Amniotic epithelial cell (primary cell): ENCODE data around the gene CNPPD1.

Source experiments
- DNase-seq: peaks from one replicate; pipeline ENCODE4 v3.0.0-alpha.2; 2010; ENCODE audit warnings: low read depth

CNPPD1 gene

DNA sequence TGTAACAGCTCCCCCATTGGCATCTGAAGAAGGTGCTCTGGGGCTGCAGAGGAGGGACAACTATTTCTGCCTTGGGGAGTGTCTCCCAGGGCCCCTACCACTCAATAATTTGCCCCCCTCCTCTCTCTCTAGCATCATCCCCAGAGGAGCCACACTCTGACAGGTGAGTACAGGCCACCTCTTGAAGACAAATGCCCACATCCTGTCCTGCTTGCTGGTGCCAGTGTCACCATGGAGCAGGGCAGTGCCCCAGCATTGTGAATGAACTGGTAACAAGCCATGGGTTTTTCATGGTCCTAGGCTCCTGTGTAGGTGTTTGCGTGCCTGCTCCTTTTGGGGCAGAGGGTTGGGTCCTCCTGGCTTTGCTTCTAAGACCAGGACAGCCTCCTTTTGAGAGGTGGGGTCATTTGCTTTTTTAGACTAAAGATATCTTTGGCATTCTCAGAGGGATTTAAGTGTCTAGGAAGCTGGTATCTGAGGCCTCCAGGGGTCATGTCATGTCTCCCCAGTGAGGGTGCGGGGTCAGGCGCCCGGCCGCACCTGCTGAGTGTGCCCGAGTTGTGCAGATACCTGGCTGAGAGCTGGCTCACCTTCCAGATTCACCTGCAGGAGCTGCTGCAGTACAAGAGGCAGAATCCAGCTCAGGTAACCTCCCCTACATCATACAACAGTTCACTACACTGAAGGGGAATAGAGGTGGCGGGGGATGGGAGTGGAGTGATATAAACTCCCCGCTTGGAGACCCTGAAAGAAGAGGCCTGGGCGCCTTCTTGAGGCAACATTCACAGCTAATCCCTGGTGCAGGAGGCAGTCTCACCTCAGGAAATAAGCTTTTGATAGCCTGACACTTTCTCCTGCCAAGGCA lies 3.1 kb upstream of the CNPPD1 start:
- DNase-seq = no peak

DNA sequence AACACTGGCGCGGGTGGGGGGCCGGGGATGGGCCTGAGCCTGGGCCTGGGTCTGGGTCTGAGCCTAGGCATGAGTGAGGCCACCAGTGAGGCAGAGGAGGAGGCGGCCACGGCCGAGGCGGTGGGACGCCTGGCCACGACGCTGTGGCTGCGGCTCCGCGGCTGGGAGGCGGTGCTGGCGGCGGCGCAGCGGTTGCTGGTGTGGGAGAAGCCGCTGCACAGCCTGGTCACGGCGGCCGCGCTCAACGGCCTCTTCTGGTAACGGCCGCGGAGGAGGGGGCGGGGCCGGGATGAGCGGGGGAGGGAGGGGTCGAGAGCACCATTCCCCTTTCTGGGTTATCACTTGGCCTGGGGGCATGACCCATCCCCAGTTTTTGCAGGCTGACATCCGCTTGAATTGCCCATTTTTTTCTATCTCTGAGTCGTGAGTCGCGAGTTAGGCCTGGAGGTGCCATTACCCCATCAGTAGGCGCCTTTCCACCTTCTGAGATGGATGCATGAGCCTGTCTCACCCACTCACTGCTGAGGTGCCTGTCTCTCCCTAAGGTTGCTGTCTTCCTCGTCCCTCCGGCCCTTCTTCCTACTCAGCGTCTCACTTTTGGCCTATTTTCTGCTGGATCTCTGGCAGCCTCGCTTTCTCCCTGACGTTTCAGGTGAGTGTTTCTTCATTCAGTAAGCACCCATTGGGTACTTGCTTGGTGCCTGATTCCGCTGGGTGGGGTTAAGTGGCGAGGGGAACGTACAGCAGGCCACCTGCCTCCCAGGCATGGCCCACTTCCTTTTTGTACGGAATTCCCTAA lies 1.9 kb upstream of the CNPPD1 start:
- DNase-seq = no peak

DNA sequence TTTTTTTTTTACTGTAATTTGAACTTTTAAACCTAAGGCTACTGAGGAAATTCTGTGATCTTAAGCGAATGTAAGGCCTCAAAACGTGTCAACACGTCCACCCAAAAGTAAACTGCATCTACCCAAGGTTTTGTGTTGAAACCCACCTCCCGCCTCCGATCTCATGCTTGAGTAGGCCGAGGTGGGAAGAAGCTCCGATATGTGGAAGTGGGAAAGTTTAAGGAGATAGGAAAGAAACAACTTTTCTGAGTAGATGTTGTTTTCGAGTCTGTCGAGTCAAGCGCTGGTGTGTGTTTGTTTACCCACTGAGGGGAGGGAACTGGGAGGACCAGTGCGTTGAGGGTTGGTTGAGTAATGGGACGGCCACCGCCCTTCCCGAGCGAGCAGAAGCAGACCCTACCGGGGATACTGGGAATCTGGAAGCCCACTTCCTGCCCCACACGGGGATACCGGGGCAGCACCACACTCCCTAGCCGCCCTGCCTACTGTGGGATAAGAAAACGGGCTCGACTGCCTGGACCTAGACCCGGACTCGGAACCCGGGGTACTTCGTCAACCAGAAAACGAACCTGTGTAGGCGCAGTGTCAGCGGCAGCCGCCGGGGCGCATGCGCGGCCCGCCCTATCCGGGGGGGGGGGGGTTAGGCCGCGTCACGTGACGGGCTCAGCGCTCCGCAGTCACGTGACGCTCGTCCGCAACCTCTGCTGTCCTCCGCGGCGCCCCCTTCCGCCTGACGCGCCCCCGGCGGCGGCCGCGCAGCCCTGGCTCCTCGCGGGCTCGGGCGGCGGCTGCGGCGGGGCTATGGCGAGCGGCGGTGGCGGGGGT lies 1.0 kb upstream of the CNPPD1 start, which contains the start of gene RETREG2:
Gene RETREG2 (plus strand): TSS at position 724 of the 825 bp plus-strand sequence. CDS start 78 bp downstream, at position 802.
- peak; percentile 93 for DNase-seq

DNA sequence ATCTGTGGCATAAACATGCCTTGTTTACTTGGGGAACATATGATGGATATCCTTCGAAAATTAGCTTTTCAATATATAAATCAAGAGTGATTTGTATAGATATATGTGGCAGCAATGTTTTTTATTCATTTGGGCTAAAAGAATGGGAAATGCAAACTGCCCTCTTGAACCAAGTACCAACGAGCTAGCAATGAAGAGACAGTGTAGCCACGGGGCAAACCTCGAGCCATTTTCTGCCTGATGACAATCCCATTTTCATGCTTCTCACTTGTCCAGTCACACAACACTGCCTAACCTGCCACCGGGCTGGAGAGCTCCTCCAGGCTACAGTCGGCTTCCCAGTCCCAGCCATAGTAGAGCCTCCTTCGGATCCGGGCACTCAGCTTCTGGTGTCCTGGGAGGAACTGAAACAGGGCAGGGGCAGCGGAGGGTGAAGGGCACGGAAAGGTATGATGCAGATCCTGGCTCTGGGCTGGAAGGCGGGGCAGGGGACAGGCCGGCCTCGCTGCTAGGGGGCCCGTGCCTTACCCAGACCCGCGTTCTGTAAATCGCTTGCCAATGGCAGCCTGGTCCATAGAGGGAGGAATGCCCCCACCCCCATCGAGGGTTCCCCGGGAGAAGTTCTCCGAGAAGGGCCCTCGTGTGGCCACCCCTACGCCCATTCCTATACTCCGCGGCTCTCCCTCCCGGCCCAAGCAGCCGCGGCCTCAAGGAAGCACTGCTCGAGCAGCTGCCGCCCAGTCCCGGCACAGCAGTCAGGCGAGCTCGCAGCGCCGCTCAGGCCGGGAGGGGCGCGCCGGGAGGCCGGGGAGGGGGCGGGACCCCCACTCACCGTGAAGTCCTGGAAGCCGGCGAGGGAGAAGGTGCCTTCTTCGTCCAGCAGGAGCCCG lies 552 bp downstream of the CNPPD1 start:
- DNase-seq = peak; percentile 24

DNA sequence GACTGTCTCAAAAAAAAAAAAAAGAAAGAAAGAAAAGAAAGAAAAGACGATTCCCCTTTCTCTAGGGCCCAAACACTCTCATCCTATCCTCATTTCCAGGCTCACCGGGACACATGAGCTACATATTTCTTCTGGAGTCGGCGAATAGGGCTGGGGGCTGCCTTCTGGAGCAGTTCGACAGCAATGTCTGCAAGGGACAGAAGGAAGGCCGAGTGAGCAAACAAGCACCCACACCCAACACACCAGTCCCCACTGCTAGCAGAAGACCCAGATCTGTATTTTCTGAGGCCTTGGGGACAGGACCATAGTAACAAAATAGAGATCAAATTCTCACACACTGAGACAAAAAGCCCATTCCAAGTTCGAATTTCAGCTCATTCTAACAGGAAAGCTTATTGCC lies 1.2 kb downstream of the CNPPD1 start:
- no peak for DNase-seq

DNA sequence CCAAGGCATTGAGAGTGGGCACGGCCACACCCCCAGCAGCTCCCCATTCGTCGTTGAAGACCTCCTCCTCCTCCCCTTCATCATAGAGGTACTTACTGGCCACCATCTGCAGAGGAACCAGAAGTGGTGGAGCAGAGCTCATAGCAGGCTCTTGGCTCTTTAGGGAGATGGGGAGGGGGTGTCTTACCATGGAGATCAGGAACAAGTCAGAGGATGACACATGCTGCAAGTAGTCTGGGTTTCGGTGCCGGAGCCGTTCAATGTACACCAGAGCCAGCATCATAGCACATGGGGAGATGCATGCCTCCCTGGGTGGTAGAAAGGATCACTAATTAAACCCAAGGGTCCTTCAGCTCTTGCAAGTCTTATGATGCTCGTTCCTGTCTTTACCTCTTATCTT lies 1.9 kb downstream of the CNPPD1 start:
- DNase-seq = no peak

DNA sequence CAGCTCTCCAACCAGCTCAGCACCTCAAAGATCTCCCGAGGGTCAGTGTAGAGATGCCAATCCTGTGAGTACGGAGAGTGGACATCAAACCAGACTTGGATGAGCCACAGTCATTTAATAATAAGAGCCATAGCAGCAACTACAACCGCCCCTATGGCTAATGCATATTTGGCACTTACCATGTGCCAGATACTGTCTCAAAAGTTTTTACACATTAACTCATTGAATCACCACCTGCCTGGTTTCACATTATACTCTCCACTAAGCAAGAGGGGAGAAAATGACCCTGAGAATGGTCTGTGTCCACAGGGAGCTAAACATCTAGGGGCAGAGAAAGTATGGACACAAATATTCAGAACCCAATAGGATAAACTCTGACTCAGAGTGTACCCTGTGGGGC lies 2.6 kb downstream of the CNPPD1 start:
- DNase-seq = no peak

DNA sequence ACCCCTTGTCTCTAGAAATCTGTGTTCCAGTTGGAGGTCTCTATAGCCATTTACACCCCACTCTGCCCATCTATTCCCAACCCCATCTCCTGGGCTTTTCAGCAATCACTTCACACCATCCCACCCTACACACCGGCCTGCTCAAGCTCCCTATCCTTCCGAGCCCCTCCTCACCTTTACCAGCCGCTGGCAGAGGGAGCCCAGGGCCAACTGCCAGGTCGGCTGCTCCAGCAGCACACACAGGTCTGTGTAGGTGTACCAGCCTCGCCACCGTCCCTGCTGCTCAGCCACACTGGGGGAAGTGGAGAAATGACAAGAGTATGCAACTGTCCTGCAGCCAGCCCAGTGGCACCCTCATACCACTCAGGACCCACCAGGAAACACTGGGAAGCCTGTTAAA lies 3.5 kb downstream of the CNPPD1 start:
- no peak for DNase-seq

DNA sequence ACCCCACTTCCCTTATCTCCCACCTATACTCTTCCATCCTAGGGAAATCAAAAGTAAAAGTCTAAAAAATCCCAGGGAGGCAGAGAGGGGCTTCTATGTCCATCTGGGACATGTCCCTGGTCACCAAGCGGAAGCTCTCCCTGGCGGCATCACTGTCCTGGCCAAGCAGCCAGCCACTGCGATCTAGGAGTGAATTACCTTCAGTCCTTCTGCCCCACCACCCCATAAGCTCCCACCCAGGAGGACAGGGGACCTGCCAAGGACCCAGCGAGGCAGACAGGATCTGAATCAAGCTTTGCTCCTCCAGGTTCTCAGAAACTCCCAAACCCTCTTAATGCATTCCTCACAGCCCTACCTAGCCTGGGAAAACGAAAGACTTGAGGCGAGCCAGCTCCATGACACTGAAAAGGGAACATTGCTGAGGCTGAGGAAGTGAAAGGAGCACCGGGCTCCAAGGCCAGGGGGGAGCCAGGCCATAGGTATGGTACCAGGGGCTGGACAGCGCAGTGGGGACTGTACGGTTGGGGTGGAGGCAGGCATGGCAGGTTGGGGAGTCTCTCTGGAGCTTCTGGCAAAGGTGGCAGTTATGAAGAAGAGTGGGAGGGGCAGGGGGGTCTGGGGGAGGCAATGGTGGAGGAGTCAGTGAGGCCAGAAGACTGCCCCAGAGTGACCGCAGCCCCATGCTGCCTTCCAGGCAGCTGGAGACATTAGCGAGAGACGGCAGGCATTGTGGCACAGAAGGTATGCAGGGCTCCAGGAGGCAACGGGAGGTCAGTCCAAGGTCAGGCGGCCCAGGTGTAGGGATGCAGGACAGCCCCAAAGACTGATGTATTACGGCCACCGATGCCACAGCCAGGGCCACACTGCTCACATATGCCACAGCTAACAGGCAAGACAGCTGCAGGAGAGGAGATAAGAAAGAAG lies 4.2 kb downstream of the CNPPD1 start:
- DNase-seq = no peak

DNA sequence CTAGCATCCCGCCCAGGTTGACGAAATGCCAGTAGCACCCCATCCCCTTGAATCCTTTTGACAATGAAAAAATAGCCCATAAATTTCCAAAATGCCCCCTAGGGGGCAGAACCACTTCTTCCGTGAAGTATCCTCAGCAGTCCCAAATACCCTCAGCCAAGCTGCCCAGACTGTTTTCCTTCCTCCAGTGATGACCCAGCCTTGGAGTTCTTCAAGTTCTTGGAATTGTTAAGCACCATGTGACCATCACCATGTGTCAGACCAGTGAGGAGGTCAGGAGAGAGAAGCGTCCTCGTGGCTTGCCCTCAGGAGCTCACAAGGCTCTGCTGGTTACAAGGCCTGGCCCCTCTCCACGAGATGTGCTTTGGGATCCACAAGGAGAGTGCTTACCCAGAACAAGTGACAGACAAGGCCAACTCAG lies 5.5 kb downstream of the CNPPD1 start:
- peak; percentile 95 for DNase-seq

DNA sequence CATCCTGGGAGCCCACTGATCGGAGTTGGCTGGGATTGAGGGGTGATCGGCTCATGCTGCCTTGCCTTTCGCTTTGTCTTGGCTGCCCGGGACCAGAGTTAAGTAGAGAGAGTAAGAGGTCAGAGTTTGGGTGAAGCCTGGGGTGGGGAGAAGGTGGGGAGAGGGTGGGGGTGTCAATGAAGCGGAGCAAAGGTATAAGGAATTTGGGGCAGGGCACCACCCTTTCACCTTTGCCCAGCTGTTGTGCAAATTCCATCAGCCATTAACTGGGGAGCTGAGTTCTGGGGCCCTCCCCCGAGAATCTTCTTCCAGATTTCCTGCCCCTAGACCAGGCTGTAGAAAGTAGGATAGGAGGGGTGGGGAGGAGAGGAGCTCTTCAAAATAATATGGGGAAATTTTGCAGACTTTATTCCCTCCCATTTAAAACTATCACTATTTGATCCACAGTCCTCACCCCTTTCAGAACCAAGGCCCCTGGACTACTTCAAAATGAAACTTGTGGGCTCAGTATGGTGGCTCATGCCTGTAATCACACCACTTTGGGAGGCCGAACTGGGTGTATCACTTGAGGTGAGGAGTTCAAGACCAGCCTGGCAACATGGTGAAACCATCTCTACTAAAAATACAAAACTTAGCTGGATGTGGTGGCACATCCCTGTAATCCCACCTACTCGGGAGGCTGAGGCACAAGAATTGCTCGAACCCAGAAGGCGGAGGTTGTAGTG lies 6.6 kb downstream of the CNPPD1 start, which contains the start of gene SLC23A3:
Gene SLC23A3 (minus strand): TSS at position 100 of the 725 bp plus-strand sequence. CDS start 45 bp downstream, at position 55.
- no peak for DNase-seq

DNA sequence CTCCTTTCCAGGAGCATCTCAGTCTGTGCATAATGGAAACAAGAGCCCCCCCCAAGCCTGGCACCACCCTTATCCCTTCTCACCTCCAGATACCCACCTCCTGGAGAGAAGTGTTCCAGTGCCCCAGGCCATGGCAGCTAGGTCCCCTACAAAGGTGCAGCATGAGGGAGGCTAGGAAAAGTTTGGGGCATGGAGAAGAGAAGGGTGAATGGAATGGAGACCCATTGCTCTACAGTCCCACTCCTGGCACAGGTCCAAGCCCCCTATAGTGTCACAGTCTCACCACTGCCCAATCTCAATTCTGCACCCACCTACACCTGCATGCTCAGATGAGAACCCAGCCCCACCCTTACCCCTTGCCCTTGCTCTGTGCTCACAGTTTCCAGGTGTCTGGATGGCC lies 7.8 kb downstream of the CNPPD1 start:
- no peak for DNase-seq

DNA sequence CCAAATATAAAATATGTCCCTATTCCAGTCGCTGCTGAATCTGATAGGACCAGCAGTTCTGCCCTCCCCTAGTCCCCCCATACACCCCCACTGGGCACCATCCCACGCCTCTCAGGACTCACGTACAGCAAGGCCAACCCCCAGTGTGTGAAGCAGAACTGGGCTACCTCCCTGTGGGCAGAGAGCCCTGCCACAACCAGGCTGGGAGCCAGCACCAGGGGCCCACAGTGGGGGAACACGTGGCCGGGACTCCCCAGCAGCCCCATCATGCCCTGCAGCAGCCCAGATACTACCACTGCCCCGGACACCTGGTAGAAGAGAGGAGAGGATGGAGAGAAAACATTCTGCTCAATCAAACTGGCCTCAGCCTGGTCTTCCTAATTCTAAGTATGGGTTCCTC lies 8.2 kb downstream of the CNPPD1 start:
- no peak for DNase-seq

DNA sequence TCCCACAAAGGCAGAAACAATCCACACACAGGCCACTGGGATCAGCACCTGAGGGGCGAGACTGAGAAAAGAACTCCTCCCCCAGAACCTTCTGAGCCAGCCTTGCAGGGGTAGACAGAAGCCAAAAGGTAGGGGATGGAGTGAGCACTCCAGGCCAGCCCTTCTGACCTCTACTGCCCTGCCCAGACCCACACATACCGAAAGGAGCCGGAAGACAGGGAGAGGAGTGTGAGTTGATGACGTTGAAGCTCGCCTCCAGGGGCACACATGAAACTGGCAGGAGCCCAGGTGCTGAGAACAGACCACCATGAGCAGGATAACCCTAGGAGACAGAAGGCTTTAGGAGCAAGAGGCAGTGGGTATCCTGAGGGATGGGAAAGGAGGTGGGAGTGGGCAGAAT lies 8.7 kb downstream of the CNPPD1 start:
- no peak for DNase-seq

DNA sequence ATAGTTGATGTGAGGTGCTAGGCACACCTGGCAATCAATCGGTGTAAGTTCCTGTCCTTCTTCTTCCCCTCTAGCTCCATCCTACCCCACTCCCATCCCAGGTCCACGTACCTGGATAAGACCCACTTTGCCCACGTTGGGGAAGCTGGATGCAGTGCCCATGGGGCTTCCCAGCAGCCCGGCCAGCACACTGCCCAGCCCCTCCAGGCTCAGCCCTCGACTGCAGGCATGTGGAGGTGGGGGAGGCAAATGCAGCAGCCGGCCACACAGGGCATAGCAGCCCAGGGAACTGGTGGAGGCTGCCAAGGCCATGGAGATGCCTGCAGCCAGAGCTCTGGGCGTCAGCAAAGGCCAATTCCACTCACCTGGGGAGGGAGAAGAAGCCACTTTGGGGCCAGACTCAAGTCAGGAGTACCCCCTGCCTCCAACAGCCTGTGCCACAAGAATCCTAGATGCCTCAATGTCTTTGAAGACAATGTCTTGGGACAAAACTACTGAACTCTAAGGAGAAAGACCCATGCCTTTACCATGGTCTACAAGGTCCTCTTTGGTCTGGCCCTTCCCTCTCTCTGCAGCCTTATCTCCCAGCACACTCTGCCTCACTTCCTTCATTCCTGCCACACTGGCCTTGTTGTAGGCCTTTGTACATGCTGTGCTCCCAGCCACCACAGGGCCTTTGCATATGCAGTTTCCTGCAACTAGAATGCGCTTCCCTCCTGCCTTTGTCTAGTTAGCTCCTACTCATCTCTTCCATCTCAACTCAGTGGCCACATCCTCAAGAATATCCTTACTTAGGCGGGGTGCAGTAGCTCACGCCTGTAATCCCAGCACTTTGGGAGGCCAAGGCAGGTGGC lies 11.4 kb downstream of the CNPPD1 start:
- no peak for DNase-seq

DNA sequence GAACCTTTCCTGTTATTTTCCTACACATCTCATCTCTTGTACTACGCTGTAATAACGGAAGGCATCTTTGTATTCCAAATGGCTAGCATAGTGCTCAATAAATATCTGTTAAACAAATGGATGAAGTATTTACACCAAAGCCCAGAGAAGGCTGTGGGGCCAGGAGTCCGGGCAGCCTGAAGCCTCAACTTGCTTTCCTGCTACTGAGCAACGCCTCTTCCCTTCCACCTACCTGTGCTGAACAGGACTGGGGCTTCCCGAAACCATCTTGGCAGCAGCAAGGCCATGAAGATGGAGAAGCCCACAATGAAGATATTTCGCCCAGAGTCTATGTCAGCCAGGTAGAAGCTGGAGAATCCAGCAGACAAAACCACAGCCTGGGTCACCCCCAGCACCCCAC lies 13.6 kb downstream of the CNPPD1 start:
- no peak for DNase-seq

DNA sequence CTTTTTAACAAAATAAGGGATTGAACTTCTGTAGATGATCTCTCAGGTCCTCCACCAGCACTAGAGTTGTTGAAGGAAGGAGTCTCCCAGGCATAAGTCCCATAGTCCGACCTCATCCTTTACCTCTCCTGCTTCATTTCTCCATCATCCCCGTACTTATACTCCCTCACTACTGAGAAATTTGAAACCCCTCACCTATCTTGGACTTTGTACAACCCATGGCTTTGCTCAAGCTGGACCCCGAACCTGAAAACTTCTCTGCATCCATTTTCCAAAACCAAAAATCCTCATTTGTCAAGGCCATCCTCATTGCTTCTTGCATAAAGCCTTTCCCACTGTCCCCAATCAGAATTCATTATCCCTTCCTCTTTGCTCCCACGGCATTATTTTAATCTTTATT lies 15.6 kb downstream of the CNPPD1 start:
- DNase-seq = no peak
